ENCODE data around the gene ARPC4.
A peak's percentile ranks its signal among the peaks of the same experiment; 100 is the strongest.
"Not testable (repeated sequence)": the region's sequence is repeated elsewhere in the genome, so short reads cannot be mapped to it uniquely, and the experiment has no call there.

Gene ARPC4

GRCh38 chr3:9770276-9770812 lies 22.5 kb upstream of the ARPC4 start:
- no peak for DNase-seq

DNA sequence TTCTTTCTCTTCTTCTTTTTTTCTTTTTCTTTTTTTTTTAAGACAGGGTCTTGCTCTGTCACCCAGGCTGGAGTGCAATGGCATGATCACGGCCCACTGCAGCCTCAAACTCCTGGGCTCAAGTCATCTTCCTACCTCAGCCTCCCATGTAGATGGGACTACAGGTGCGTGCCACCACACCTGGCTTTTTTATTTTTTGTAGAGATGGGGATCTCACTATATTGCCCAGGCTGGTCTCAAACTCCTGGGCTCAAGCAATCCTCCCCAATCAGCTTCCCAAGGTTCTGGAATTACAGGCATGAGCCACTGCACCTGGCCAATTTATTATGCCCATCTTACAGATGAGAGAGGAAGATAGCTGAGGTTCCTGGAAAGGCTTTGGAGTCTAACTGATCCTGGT lies 21.9 kb upstream of the ARPC4 start:
- DNase-seq, result not testable (repeated sequence)

GRCh38 chr3:9776896-9777693 lies 15.8 kb upstream of the ARPC4 start:
- peak; percentile 38 to 40 for DNase-seq

GRCh38 chr3:9777694-9778021 lies 15.2 kb upstream of the ARPC4 start:
- peak; percentile 45 to 61 for DNase-seq

DNA sequence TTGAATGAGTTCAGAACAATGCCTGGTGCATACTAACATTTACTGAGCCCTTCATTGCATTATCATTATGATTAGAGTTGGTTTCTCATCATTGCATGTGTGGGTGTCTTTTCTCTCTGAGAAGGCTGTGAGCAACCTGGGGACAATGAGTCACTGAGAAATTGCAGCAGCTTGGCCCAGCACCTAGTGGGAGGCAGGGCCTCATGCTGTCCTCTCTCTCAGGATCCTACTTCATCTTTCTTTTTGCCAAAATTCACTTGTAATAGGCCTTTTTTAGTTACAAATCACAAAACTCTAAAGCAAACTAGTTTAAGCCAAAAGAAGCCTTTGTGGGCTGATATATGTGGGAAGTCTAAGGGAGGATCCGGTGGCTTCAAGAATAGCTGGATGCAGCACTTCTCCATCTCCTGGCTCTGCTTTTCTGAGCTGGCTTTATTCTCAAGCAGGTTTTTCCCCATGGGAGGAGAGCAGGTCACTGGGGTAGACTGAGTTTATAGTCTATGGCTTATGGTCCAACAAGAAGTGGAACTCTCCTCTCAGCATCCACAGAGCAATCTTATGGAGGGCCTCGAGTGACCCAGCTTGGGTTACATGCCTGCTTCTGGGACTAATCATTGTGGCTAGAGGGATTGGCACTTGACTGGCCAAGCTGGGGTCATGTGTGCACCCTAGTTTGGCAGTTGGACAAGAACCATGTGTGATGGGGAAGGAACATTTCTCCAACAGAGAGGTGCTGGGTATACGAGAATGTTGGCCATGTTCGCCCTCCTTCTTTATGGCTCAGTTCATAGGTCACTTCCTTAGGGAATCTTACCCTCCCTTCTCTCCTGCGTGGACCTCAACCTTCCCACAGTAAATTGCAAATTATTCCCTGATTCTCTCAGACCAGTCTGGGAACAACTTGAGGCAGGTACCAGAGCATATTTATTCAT lies 14.5 kb upstream of the ARPC4 start:
- peak; percentile 64 to 78 for DNase-seq

DNA sequence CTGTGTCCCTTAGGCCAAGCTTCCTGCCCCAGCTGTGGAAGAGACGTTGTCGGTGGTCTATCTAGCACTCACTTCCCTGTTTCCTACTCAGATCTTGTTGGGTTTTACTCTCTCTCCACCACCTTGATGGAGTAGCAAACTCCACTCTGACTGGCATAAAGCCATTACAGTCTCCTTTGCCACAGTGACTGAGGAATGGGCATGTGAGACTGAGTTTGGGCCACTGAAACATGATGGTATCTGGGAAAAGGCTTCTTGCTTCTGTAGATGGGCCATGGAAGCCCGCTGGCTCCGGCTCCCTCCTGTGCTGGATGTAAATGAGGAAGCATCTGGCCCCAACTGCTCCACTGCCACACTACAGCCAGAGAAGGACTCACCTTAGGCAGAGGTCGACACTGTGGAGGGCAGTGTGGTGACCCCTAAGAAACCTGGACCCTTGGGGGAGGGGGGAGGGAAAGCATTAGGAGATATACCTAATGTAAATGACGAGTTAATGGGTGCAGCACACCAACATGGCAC lies 13.7 kb upstream of the ARPC4 start:
- peak; percentile 44 to 49 for DNase-seq

GRCh38 chr3:9779721-9780457 lies 13.0 kb upstream of the ARPC4 start:
- peak; percentile 73 to 74 for DNase-seq

GRCh38 chr3:9780458-9780812 lies 12.4 kb upstream of the ARPC4 start:
- no peak for DNase-seq

- DNase-seq, result no peak
Observed at GRCh38 chr3:9780910-9781309, 12.0 kb upstream of the ARPC4 start.

GRCh38 chr3:9781551-9781950 lies 11.3 kb upstream of the ARPC4 start:
- no peak for DNase-seq

GRCh38 chr3:9781978-9782603 lies 10.8 kb upstream of the ARPC4 start:
- no peak for DNase-seq

DNA sequence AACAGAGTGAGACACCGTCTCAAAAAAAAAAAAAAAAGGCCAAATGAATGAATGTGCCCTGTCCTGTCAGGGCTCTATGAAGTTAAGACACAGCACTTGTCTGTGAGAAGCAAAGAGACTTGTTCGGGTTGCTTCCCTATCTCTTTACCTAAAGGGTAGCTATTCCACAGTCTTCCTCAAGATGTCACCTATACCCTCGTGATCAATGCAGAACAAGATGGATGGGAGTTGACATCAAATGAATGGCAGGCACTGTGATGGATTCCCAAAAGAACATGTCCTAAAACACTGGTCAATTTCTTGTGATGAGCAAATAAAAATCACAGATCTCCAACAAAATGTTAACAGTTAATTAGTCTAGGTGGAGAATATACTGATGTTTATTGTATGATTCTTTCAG lies 10.1 kb upstream of the ARPC4 start:
- DNase-seq, result no peak

DNA sequence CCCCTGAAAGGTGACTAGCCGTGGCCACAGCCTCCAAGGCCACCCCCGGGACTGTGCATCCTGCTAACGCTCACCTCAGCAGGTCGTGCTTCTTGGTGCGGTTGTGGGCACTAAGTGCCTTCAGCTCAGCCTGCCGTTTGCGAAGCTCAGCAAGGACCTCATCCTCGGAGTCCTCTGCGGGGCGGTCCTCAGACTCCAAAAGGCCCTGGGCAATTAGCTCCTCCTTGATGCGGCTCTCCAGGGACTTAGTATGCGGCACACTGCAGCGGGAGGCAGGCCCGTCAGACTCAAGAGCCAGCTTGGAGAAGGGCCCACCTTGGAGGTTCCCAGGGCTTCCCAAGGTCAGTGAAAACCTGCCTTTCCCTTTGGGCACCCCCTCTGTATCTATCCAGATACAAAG lies 8.9 kb upstream of the ARPC4 start:
- no peak for DNase-seq

- no peak for DNase-seq
Observed at GRCh38 chr3:9784965-9785364, 7.9 kb upstream of the ARPC4 start.

DNA sequence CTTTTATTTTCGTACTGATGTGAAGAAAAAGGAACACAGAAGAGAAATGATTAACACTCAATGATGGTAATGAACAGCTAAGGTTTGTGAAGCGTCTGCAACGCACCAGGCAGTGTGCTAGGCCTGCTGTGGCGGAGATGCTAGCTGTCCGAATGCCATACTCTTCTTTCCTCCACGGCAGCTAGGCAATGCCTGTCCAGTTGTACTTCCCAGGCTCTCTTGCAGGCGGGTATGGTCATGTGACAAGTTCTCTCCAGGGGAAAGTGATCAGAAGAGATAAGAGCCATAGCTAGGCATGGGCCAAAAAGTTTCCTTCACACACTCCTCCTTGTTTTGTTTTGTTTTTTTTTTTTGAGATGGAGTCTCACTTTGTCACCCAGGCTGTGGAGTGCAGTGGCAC lies 7.3 kb upstream of the ARPC4 start:
- no peak for DNase-seq

- no peak for DNase-seq
Observed at GRCh38 chr3:9786209-9786739, 6.6 kb upstream of the ARPC4 start.

DNA sequence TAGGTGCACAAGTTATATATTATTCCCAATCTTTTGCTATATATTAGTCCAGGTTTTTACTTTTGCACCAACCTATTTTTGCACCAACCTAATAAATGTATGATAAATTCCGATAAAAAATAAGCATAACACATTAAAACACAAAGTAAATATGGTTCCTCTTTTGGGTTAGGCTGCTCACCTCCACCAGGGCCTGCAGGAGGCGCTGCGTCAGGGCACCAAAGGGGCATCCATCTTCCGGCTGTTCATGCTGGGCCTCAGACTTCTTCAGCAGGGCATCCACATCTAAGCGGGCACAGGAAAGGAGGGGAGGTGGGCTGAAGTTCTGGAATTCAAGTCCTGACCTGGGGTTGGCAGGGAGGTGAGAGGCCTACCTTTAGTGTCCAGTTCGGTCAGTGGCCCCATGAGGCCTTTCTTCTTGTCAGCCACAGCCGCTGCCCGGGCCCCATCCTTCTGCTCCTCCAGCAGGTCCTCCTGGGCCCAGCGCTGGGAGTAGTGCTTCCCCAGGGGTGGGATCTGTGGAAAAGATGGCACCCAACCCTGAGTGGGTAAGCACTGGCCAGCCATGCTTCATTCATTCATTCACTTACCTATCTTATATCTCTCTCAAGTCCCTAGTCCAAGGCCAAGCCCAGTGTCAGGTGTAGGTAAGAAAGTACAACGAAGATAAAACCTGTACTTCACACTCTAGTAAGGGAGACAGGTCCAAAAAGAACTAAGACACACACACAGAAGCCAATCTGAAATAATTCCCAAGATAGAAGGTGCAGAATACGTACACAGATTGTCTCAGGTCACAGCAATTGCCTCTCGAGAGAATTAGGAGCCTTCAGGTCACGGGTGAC lies 5.8 kb upstream of the ARPC4 start:
- peak in 1 of 2 experiments; percentile 49 for DNase-seq

GRCh38 chr3:9787714-9788113 lies 5.2 kb upstream of the ARPC4 start:
- peak; percentile 65 for DNase-seq

- no peak for DNase-seq
Observed at GRCh38 chr3:9791127-9791526, 1.8 kb upstream of the ARPC4 start.

- DNase-seq, result no peak
Observed at GRCh38 chr3:9791790-9792404, 985 bp upstream of the ARPC4 start.

All from activated T-cell treated with anti-CD3 and anti-CD28 coated beads, Interleukin-2, amount 50 U/mL, for 48 hours (primary cell).